HEK293 (cell line): ENCODE measurements around the gene DLG2.

Experiments
- CTCF ChIA-PET: fragments of 350-600 bp; formaldehyde crosslinking; extraction: SDS; loops from one replicate; lab custom pipeline; 2021; ENCODE audit warnings: antibody characterized with exemption; lab: Yijun Ruan, JAX
- POLR2A ChIA-PET: fragments of 300-600 bp; formaldehyde crosslinking; extraction: SDS; loops from one replicate; lab custom pipeline; 2020; ENCODE audit warnings: antibody characterized with exemption, inconsistent platforms; lab: Yijun Ruan, JAX
- H3K27ac ChIP-seq: fragments of 200-500 bp; sonication (Bioruptor generic); 2 replicates; pipeline ENCODE4 v1.5.1; 2014; ENCODE audit warnings: low read depth, low read length, control low read depth, inconsistent platforms; ENCODE audit errors: extremely low read depth
- H3K36me3 ChIP-seq, 2 experiments: fragments of 200-500 bp in 1 of 2; sonication (Bioruptor generic) in 1 of 2; 1 replicate in 1 of 2; 2 replicates in 1 of 2; pipeline ENCODE4 v1.5.1; 2014 to 2017; ENCODE audit warnings: inconsistent platforms in 2 of 2, low read length in 2 of 2; ENCODE audit not compliant: control insufficient read depth in 2 of 2, insufficient read depth in 1 of 2
- H3K4me1 ChIP-seq: fragments of 200-500 bp; sonication (Bioruptor generic); 2 replicates; pipeline ENCODE4 v1.5.1; 2014; ENCODE audit warnings: mild to moderate bottlenecking, low read length, inconsistent platforms; ENCODE audit not compliant: control insufficient read depth, insufficient read depth
- H3K4me3 ChIP-seq: 2 replicates; pipeline ENCODE4 v1.5.1; 2011; ENCODE audit warnings: low read depth, mild to moderate bottlenecking, control low read depth, low read length, moderate library complexity
- H3K9me3 ChIP-seq: fragments of 200-500 bp; sonication (Bioruptor generic); 2 replicates; pipeline ENCODE4 v1.5.1; 2014; ENCODE audit warnings: low read depth, low read length, inconsistent platforms; ENCODE audit not compliant: control insufficient read depth, insufficient read depth
- CTCF ChIP-seq: fragments of 450-650 bp; formaldehyde crosslinking; IDR thresholded peaks from 2 replicates; pipeline ENCODE4 v1.5.1; 2016; ENCODE audit warnings: missing biosample characterization, missing genetic modification characterization
- PRDM6 ChIP-seq: fragments of 450-650 bp; formaldehyde crosslinking; IDR thresholded peaks from 2 replicates; pipeline ENCODE4 v1.5.1; 2017; ENCODE audit warnings: missing biosample characterization, missing genetic modification characterization
- ZBTB11 ChIP-seq: fragments of 450-650 bp; formaldehyde crosslinking; conservative IDR thresholded peaks from 2 replicates; pipeline ENCODE4 v1.5.1; 2016; ENCODE audit warnings: low read depth, missing biosample characterization, missing genetic modification characterization
- ZBTB17 ChIP-seq: fragments of 450-650 bp; formaldehyde crosslinking; IDR thresholded peaks from 2 replicates; pipeline ENCODE4 v1.5.1; 2016; ENCODE audit warnings: missing biosample characterization, missing genetic modification characterization
- ZNF398 ChIP-seq: fragments of 450-650 bp; formaldehyde crosslinking; IDR thresholded peaks from 2 replicates; pipeline ENCODE4 v1.5.1; 2017; ENCODE audit warnings: missing biosample characterization, missing genetic modification characterization
- ZNF600 ChIP-seq: fragments of 450-650 bp; formaldehyde crosslinking; IDR thresholded peaks from 2 replicates; pipeline ENCODE4 v1.5.1; 2016; ENCODE audit warnings: missing biosample characterization, missing genetic modification characterization
- ZSCAN30 ChIP-seq: fragments of 450-650 bp; IDR thresholded peaks from 2 replicates; pipeline ENCODE4 v1.5.1; 2018; ENCODE audit warnings: missing biosample characterization, mild to moderate bottlenecking, missing genetic modification characterization, moderate library complexity

DLG2 gene

GRCh38 chr11:85663753-85664614, 36.8 kb upstream of the DLG2 start (continued):
- TF ChIP-seq CTCF (tag by site-specific recombination) (peak; percentile 79), ZBTB17 (peak; percentile 86)
- TF ChIP-seq, all 188 proteins: peak for 9

GRCh38 chr11:85663080-85663752, 36.1 kb upstream of the DLG2 start:
- H3K4me1 ChIP-seq: no peaks in the 10 kb centered on the region
- TF ChIP-seq ZNF600 (peak; percentile 88), ZSCAN30 (tag by site-specific recombination) (no peak), ZBTB11 (tag by site-specific recombination) (peak; percentile 53; the same call in 1 of the 2 replicates)
- H3K27ac ChIP-seq: no peak overlapping the region
- H3K9me3 ChIP-seq: no peaks in the 10 kb centered on the region
- H3K4me3 ChIP-seq: peak overlapping the region; percentile 91
- CTCF ChIA-PET: interaction anchor here (0.6 to 0.7 kb wide), 4 partner anchors 29 to 1107 kb away, joined by 3 to 5 read pairs (median 4); no protein-coding TSS in a partner anchor
- H3K36me3 ChIP-seq: peaks cover 14 to 56% of the 10 kb centered on the region in 2 experiments; a peak in 2 of 3 replicates
- POLR2A ChIA-PET: interaction anchor here (0.9 to 3.4 kb wide), 5 partner anchors 9 to 35 kb away, joined by 3 to 37 read pairs (median 4); partner anchors contain the start of genes TMEM126A and TMEM126B

GRCh38 chr11:85661972-85662664, 35.0 kb upstream of the DLG2 start:
- TF ChIP-seq ZNF398 (tag by site-specific recombination): no peak
- peak; percentile 49 for TF ChIP-seq PRDM6 (tag by site-specific recombination)
- Histone ChIP-seq H3K36me3 (peaks cover 23 to 67% of the 10 kb centered on the region in 2 experiments; a peak in 2 of 3 replicates), H3K4me1 (no peaks in the 10 kb centered on the region), H3K9me3 (no peaks in the 10 kb centered on the region), H3K27ac (no peak overlapping the region), H3K4me3 (peak overlapping the region; percentile 91)
- ChIA-PET CTCF (no interaction called here), POLR2A (interaction anchor here (0.6 to 3.4 kb wide), 3 partner anchors 9 to 1193 kb away, joined by 3 to 16 read pairs (median 3); partner anchors contain the start of gene TMEM126B)
